Loucy (cell line): ENCODE results near the gene RAB9B.

Experiments
- H2AFZ ChIP-seq: fragments of 200-600 bp; sonication (generic); 2 replicates; pipeline ENCODE4 v1.6.0; 2016; ENCODE audit warnings: antibody characterized with exemption, mild to moderate bottlenecking, low read length, moderate library complexity
- H3F3A ChIP-seq: fragments of 200-600 bp; 2 replicates; pipeline ENCODE4 v1.6.0; 2016; ENCODE audit warnings: antibody characterized with exemption, low read depth, mild to moderate bottlenecking
- H3K27me3 ChIP-seq: fragments of 200-600 bp; sonication (generic); 2 replicates; pipeline ENCODE4 v1.6.1; 2014; ENCODE audit warnings: low read length, mild to moderate bottlenecking; ENCODE audit not compliant: insufficient read depth, poor library complexity, severe bottlenecking
- H3K36me3 ChIP-seq: fragments of 200-600 bp; sonication (generic); 2 replicates; pipeline ENCODE4 v1.6.1; 2016; ENCODE audit warnings: low read length; ENCODE audit not compliant: insufficient read depth
- H3K4me1 ChIP-seq: fragments of 200-600 bp; sonication (generic); 2 replicates; pipeline ENCODE4 v1.5.1; 2014; ENCODE audit warnings: low read length, mild to moderate bottlenecking; ENCODE audit not compliant: insufficient read depth, poor library complexity, severe bottlenecking
- H3K4me2 ChIP-seq: fragments of 200-600 bp; sonication (generic); 2 replicates; pipeline ENCODE4 v1.6.0; 2014; ENCODE audit warnings: antibody characterized with exemption, low read length, low read depth, mild to moderate bottlenecking; ENCODE audit not compliant: poor library complexity, severe bottlenecking
- H3K4me3 ChIP-seq: fragments of 200-600 bp; sonication (generic); 2 replicates; pipeline ENCODE4 v1.5.1; 2014; ENCODE audit warnings: low read length, mild to moderate bottlenecking, mixed read lengths; ENCODE audit not compliant: poor library complexity, severe bottlenecking
- H3K79me2 ChIP-seq: fragments of 200-600 bp; sonication (generic); 2 replicates; pipeline ENCODE4 v1.6.1; 2014; ENCODE audit warnings: low read length; ENCODE audit not compliant: insufficient read depth
- H3K9ac ChIP-seq: fragments of 200-600 bp; sonication (generic); 2 replicates; pipeline ENCODE4 v1.6.0; 2014; ENCODE audit warnings: mild to moderate bottlenecking, low read depth, low read length, moderate library complexity; ENCODE audit not compliant: poor library complexity, severe bottlenecking
- H3K9me2 ChIP-seq: fragments of 200-600 bp; sonication (generic); replicated peaks from 2 replicates; pipeline ENCODE4 v1.6.1; 2016; ENCODE audit warnings: low read depth, low read length, mixed read lengths
- H3K9me3 ChIP-seq: fragments of 200-600 bp; sonication (generic); 2 replicates; pipeline ENCODE4 v1.6.1; 2014; ENCODE audit warnings: mild to moderate bottlenecking, antibody characterized with exemption, low read length, low read depth; ENCODE audit not compliant: insufficient read depth
- H4K20me1 ChIP-seq: fragments of 200-600 bp; sonication (generic); 2 replicates; pipeline ENCODE4 v1.6.0; 2014; ENCODE audit warnings: antibody characterized with exemption, low read length, mild to moderate bottlenecking; ENCODE audit not compliant: insufficient read depth, poor library complexity, severe bottlenecking
- EZH2phosphoT487 ChIP-seq: fragments of 200-600 bp; IDR thresholded peaks from 2 replicates; pipeline ENCODE4 v1.6.1; 2018; ENCODE audit warnings: antibody characterized with exemption, mild to moderate bottlenecking, moderate library complexity, borderline replicate concordance
- TF ChIP-seq, protein P1 (sequence below): fragments of 200-600 bp; sonication (generic); conservative IDR thresholded peaks from 2 replicates; pipeline ENCODE4 v1.5.1; 2014; ENCODE audit warnings: mild to moderate bottlenecking, antibody characterized with exemption, low read length

RAB9B gene

DNA sequence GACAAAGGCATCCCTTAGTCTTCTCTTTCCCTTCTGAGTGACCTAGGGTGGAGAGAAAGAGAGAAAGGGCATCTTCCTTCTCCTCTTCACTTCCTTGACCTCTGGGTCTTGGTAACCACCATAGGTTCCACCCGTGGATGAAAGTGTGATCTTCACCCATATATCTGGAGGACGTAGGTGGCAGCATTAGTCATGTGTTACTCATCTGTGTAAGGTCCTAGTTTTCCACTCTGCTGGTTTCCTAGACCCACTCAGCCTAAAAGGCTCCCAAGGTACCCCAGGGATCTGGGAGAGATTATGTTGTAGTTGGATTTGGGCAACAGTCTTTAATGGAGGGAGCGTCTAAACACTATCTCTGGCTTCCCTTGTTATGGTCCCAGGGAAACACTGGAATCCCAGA is 45.5 kb upstream of the RAB9B start:
- Histone ChIP-seq H3F3A (no peaks in the 10 kb centered on the region), H3K4me1 (no peaks in the 10 kb centered on the region), H2AFZ (no peak overlapping the region), H3K79me2 (no peaks in the 10 kb centered on the region), H3K9ac (no peak overlapping the region), H3K9me3 (no peaks in the 10 kb centered on the region), H3K4me3 (no peak overlapping the region), H4K20me1 (no peaks in the 10 kb centered on the region), H3K4me2 (no peak overlapping the region), H3K36me3 (no peaks in the 10 kb centered on the region), H3K9me2 (no peaks in the 10 kb centered on the region), H3K27me3 (no peaks in the 10 kb centered on the region)
- TF ChIP-seq, protein P1, sequence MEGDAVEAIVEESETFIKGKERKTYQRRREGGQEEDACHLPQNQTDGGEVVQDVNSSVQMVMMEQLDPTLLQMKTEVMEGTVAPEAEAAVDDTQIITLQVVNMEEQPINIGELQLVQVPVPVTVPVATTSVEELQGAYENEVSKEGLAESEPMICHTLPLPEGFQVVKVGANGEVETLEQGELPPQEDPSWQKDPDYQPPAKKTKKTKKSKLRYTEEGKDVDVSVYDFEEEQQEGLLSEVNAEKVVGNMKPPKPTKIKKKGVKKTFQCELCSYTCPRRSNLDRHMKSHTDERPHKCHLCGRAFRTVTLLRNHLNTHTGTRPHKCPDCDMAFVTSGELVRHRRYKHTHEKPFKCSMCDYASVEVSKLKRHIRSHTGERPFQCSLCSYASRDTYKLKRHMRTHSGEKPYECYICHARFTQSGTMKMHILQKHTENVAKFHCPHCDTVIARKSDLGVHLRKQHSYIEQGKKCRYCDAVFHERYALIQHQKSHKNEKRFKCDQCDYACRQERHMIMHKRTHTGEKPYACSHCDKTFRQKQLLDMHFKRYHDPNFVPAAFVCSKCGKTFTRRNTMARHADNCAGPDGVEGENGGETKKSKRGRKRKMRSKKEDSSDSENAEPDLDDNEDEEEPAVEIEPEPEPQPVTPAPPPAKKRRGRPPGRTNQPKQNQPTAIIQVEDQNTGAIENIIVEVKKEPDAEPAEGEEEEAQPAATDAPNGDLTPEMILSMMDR = no peak
- no peak for TF ChIP-seq EZH2phosphoT487

- Histone ChIP-seq H3K79me2 (no peaks in the 10 kb centered on the region), H3F3A (no peaks in the 10 kb centered on the region), H4K20me1 (no peaks in the 10 kb centered on the region), H3K36me3 (no peaks in the 10 kb centered on the region), H2AFZ (no peak overlapping the region), H3K27me3 (no peaks in the 10 kb centered on the region), H3K4me2 (no peak overlapping the region), H3K9me2 (no peaks in the 10 kb centered on the region), H3K9me3 (no peaks in the 10 kb centered on the region), H3K9ac (no peak overlapping the region), H3K4me1 (no peaks in the 10 kb centered on the region), H3K4me3 (no peak overlapping the region)
- TF ChIP-seq, protein P1 = no peak
- TF ChIP-seq EZH2phosphoT487 = no peak
Measured at GRCh38 chrX:103864886-103865534, 33.0 kb upstream of the RAB9B start.

- H4K20me1 ChIP-seq = no peaks in the 10 kb centered on the region
- TF ChIP-seq, protein P1 = no peak
- no peak for TF ChIP-seq EZH2phosphoT487
- no peaks in the 10 kb centered on the region for H3K9me2 ChIP-seq
- no peak overlapping the region for H2AFZ ChIP-seq
- H3K4me1 ChIP-seq = no peaks in the 10 kb centered on the region
- no peaks in the 10 kb centered on the region for H3K9me3 ChIP-seq
- H3K79me2 ChIP-seq = no peaks in the 10 kb centered on the region
- no peaks in the 10 kb centered on the region for H3K36me3 ChIP-seq
- no peaks in the 10 kb centered on the region for H3K27me3 ChIP-seq
- H3K4me2 ChIP-seq = no peak overlapping the region
- H3F3A ChIP-seq = no peaks in the 10 kb centered on the region
- no peak overlapping the region for H3K9ac ChIP-seq
- H3K4me3 ChIP-seq = no peak overlapping the region
Measured at GRCh38 chrX:103864149-103864548, 32.1 kb upstream of the RAB9B start.
